GM18867 (cell line): ENCODE measurements around the gene MRRF.
"Not testable (repeated sequence)": the region's sequence is repeated elsewhere in the genome, so short reads cannot be mapped to it uniquely, and the experiment has no call there.

Source experiments
- ATAC-seq: cut with Tn5 transposase; IDR thresholded peaks from one replicate; pipeline ENCODE4 v1.9.1; 2021; ENCODE audit warnings: mild to moderate bottlenecking, moderate library complexity; ENCODE audit not compliant: unreplicated experiment

MRRF gene

GRCh38 chr9:122268041-122268814, 3.5 kb downstream of the MRRF start:
- ATAC-seq = no peak

- no peak for ATAC-seq
Measured at GRCh38 chr9:122274055-122274454, 9.4 kb downstream of the MRRF start.

- no peak for ATAC-seq
Measured at GRCh38 chr9:122276096-122276495, 11.4 kb downstream of the MRRF start.

GRCh38 chr9:122277285-122277897, 12.7 kb downstream of the MRRF start:
- ATAC-seq = no peak

GRCh38 chr9:122281368-122281767, 16.7 kb downstream of the MRRF start:
- no peak for ATAC-seq

- no peak for ATAC-seq
Measured at GRCh38 chr9:122286764-122287163, 22.1 kb downstream of the MRRF start.

- no peak for ATAC-seq
Measured at GRCh38 chr9:122287214-122287720, 22.6 kb downstream of the MRRF start.

- ATAC-seq = no peak
Measured at GRCh38 chr9:122291458-122291857, 26.8 kb downstream of the MRRF start.

GRCh38 chr9:122294531-122294930, 29.8 kb downstream of the MRRF start:
- ATAC-seq = no peak

- ATAC-seq = no peak
Measured at GRCh38 chr9:122297512-122297911, 32.8 kb downstream of the MRRF start.

GRCh38 chr9:122302237-122303093, 37.8 kb downstream of the MRRF start:
- ATAC-seq = no peak

- no peak for ATAC-seq
Measured at GRCh38 chr9:122307061-122307460, 42.4 kb downstream of the MRRF start.

GRCh38 chr9:122307925-122308324, 43.2 kb downstream of the MRRF start:
- ATAC-seq = no peak

GRCh38 chr9:122309861-122310260, 45.2 kb downstream of the MRRF start:
- no peak for ATAC-seq

- ATAC-seq = no peak
Measured at GRCh38 chr9:122314165-122314564, 49.5 kb downstream of the MRRF start.

GRCh38 chr9:122315534-122315933, 50.9 kb downstream of the MRRF start:
- no peak for ATAC-seq

GRCh38 chr9:122318284-122318683, 53.6 kb downstream of the MRRF start:
- ATAC-seq = no peak

GRCh38 chr9:122320413-122320881, 55.8 kb downstream of the MRRF start:
- no peak for ATAC-seq

GRCh38 chr9:122322553-122322952, 57.9 kb downstream of the MRRF start:
- ATAC-seq = no peak

- not testable (repeated sequence) for ATAC-seq
Measured at GRCh38 chr9:122324665-122325064, 60.0 kb downstream of the MRRF start.

GRCh38 chr9:122325124-122325523, 60.4 kb downstream of the MRRF start:
- no peak for ATAC-seq
